ENCODE data around the gene GNL3L.

GNL3L gene

GRCh38 chrX:54561622-54562021 is 31.6 kb downstream of the GNL3L start:
- TF ChIP-seq FOXP2 (optimal IDR thresholded peaks at IDR 0.05; ENCODE audit: borderline replicate concordance, extremely low read depth, extremely low read length, insufficient read depth) = no peak
- no peak for TF ChIP-seq REST (IDR thresholded peaks at IDR 0.05; ENCODE audit: insufficient read depth in 1 of 2, low read depth in 2 of 2, low read length in 2 of 2)

GRCh38 chrX:54564936-54565335 is 34.9 kb downstream of the GNL3L start:
- TF ChIP-seq REST (IDR thresholded peaks at IDR 0.05; ENCODE audit: insufficient read depth in 1 of 2, low read depth in 2 of 2, low read length in 2 of 2) = no peak
- TF ChIP-seq SIN3A (IDR thresholded peaks at IDR 0.05; ENCODE audit: borderline replicate concordance, insufficient read depth, low read length) = no peak
- no peak for TF ChIP-seq FOXP2 (optimal IDR thresholded peaks at IDR 0.05; ENCODE audit: borderline replicate concordance, extremely low read depth, extremely low read length, insufficient read depth)
- no peak for TF ChIP-seq TAF1 (IDR thresholded peaks at IDR 0.05; ENCODE audit: borderline replicate concordance, insufficient read depth, low read length)
- no peak for TF ChIP-seq POLR2AphosphoS5 (IDR thresholded peaks at IDR 0.05; ENCODE audit: low read depth, low read length)

GRCh38 chrX:54570332-54570731 is 40.3 kb downstream of the GNL3L start:
- no peak for TF ChIP-seq TAF1 (IDR thresholded peaks at IDR 0.05; ENCODE audit: borderline replicate concordance, insufficient read depth, low read length)
- no peak for TF ChIP-seq REST (IDR thresholded peaks at IDR 0.05; ENCODE audit: insufficient read depth in 1 of 2, low read depth in 2 of 2, low read length in 2 of 2)
- TF ChIP-seq SIN3A (IDR thresholded peaks at IDR 0.05; ENCODE audit: borderline replicate concordance, insufficient read depth, low read length) = no peak
- no peak for TF ChIP-seq POLR2AphosphoS5 (IDR thresholded peaks at IDR 0.05; ENCODE audit: low read depth, low read length)
- no peak for TF ChIP-seq FOXP2 (optimal IDR thresholded peaks at IDR 0.05; ENCODE audit: borderline replicate concordance, extremely low read depth, extremely low read length, insufficient read depth)

- TF ChIP-seq TAF1 (IDR thresholded peaks at IDR 0.05; ENCODE audit: borderline replicate concordance, insufficient read depth, low read length) = no peak
- no peak for TF ChIP-seq SIN3A (IDR thresholded peaks at IDR 0.05; ENCODE audit: borderline replicate concordance, insufficient read depth, low read length)
- TF ChIP-seq FOXP2 (optimal IDR thresholded peaks at IDR 0.05; ENCODE audit: borderline replicate concordance, extremely low read depth, extremely low read length, insufficient read depth) = no peak
These were observed 67.7 kb downstream of the GNL3L start for GRCh38 chrX:54597728-54598127.

- TF ChIP-seq TAF1 (IDR thresholded peaks at IDR 0.05; ENCODE audit: borderline replicate concordance, insufficient read depth, low read length) (no peak), FOXP2 (optimal IDR thresholded peaks at IDR 0.05; ENCODE audit: borderline replicate concordance, extremely low read depth, extremely low read length, insufficient read depth) (no peak), POLR2AphosphoS5 (IDR thresholded peaks at IDR 0.05; ENCODE audit: low read depth, low read length) (no peak), REST (IDR thresholded peaks at IDR 0.05; ENCODE audit: insufficient read depth in 1 of 2, low read depth in 2 of 2, low read length in 2 of 2) (no peak), SIN3A (IDR thresholded peaks at IDR 0.05; ENCODE audit: borderline replicate concordance, insufficient read depth, low read length) (no peak)
These were observed 72.5 kb downstream of the GNL3L start for GRCh38 chrX:54602563-54602962.

Data from PFSK-1 (cell line).